Embryonic facial prominence (tissue), 1 donor: ENCODE measurements around the gene HOXC9.

Experiments
- DNase-seq: peaks from one replicate; pipeline ENCODE4 v3.0.0-alpha.2; 2016; ENCODE audit errors: extremely low spot score

Gene HOXC9

DNA sequence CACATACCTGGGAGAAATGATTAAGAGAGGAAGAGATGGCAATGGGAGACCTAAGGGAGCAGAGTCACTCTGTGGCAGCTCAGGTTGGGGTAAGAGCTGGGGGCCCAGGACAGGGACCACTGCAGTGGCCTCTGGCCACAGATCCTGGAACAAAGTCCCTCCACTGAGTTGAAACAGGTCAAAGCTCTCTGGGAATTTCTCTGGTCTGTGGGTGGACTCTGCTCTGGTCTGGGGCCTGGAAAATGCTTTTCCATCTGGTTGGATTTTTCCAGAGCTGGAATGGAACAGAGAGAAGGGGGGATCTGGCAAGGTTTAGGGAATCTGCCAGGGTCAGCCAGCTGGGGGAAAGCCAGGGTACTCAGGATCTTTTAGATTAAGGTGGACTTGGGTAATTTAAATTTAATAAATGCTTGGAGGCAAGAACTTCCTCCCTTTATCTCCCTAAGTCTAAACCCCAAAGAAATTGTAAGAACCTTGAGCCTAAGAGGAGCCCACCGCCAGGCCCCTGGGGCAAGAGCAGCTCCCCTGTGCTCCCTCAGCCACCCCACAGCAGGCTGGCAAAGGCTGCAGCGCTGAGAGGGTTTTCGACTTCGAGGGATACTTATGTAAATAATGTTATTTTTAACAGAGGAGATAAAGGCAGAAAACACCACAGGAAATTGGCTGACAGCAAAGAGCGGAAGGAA, 11.3 kb upstream of the HOXC9 start:
- no peak for DNase-seq

DNA sequence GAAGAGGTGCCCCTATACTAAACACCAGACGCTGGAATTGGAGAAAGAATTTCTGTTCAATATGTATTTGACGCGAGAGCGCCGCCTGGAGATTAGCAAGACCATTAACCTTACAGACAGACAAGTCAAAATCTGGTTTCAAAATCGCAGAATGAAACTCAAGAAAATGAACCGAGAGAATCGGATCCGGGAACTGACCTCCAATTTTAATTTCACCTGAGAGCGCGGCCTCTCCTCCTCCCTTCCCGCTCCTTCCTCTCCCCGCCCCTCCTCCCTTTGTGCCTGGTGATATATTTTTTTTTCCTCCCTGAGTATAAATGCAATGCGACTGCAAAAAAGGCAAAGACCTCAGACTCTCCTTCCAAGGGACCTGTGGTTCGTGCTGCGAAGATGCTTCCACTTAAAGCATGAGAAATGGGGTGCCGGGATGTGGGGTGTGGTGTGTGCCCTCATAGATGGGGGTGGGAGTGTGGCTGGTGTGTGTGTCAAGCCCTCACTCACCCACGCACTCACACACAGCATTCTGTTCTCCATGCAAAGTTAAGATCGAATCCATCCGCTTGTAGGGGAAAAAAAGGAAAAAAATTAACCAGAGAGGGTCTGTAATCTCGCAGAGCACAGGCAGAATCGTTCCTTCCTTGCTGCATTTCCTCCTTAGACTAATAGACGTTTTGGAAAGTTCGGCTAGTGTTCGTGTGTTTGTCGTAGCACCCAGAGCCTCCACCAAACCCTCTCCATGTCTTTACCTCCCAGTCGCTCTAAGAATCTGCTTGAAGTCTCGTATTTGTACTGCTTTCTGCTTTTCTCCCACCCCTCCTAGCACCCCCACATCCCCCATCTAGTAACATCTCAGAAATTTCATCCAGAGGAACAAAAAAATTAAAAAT, 10.5 kb upstream of the HOXC9 start:
- DNase-seq: no peak

DNA sequence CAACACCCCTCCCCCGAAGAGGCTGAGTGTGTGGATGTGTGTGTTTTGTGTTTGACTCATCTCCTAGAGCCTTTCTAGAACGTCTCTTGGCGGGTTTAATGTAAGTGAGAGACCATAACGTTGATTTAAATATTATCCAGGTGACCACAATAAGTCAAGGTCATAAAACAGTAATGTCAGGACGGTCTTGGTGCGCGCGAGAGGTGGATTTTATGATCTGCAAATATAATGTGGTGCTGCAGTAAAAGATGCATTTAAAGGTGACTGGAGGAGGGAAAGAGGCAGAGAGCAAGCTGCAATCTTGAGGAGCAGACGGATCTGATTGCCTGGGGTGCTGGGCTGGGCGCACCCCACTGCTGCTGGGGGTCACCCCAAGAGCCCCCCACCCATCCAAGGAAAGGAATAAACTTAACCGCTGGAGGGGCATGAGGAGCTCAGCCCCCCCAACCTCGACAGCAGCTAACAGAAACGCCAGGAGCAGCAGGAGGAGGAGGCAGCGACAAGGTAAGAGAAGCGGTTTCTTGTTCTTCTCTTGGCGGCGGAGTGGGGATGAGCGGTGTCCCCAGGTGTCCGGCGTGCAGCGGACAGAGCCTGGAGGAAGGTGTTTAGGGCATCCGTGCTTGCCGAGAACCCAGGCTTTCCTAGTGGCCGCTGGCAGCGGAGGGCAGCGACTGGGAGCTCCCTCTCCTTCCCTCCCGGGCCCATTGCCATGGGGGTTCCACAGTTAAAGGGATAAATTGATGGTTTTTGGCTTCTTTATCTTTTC, 9.5 kb upstream of the HOXC9 start:
- DNase-seq: no peak

DNA sequence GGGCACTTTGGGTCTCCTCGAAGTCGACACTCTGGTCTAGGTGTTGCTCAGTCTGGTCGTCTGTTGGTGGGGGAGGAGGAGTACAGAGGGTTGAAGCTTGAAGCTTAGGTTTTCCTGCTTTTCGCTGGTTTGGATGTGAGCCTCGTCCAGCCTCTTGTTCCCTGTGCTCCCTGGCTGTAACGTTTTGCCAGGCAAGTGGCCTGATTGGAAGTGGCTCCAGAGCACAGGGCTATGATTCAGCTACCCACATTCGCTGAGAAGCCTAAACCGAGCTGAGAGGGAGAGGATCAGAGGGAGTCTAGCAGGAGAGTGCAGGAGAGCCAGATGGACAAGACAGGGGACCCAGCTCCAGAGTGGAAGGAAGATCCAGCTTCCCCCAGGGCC, 8.9 kb upstream of the HOXC9 start:
- DNase-seq: no peak

DNA sequence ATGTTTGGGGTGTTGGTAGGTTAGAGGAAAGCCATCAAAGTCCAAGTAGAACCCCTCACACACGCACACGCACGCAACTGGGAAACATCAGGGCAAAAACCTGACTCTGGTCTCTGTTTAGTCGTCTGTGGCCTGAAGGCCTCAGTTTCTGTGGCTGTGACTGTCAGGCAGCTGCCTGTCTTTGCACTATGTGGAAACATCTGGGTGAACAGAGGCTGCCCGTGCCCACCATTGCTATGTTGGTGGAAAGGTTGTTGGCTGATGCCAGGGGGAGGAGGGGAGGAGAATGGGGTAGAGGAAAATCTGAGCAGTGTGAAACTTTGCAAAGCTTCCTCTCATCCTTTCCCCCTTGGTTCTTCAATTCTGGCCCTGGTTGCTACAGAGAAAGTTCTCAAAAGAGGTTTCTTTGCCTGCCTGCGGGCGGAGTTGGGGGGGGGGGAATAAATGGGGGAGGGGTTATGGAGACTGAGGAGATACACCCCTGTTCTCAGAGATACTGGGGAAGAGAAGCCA, 7.5 kb upstream of the HOXC9 start:
- DNase-seq: no peak

DNA sequence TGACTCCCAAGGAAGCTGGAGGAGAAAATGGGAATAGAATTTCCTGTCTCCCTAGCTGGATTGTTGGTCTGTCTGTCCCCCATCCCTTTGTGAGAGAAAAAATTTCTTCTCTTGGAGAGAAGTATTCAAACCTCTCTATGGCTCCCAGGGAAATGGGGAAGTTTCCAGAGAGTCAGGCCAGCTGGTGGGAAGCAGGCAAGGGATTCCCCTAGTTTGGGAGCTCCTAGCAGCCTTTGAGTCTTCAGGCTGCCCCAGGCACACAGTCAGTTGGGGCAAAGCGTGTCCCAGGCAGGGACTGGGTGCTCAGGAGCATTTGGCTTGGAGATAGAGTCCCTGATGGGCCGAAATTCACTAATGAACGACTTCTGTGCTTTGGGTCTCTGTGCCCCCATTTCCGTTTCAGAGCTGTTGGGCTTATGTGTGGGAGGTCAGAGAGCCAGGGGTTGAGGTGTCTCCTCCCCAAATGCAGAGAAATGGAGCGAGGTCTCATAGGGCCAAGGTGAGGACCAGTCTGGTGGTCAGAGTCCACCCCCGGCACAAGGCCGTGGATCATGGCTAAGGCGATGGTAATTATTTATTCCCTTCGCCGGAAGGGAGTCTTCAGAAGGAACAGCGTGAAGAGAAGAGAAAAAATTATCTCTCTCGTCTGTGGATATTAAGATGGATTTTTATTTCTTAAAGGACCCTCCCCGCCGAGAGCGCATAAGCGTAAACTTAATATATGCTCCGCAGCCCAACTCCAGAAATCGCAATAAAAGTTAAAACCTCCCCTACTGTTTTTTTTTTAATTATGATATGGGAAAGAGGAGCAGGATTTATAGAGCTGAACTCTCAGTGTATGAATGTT, 6.6 kb upstream of the HOXC9 start:
- no peak for DNase-seq

DNA sequence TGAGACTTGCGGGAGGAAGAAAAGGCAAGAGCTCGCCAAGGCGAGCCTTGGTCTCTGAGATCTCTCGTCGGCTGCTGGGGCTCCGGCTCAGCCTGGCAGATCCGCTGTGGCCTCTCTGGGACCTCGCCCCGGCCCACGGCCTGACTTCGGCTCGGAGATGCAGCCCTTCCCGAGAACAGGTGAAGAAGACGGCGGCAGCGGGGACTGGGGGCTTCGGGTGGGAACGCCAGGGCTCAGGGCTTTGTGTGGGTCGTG, 6.0 kb upstream of the HOXC9 start:
- no peak for DNase-seq

DNA sequence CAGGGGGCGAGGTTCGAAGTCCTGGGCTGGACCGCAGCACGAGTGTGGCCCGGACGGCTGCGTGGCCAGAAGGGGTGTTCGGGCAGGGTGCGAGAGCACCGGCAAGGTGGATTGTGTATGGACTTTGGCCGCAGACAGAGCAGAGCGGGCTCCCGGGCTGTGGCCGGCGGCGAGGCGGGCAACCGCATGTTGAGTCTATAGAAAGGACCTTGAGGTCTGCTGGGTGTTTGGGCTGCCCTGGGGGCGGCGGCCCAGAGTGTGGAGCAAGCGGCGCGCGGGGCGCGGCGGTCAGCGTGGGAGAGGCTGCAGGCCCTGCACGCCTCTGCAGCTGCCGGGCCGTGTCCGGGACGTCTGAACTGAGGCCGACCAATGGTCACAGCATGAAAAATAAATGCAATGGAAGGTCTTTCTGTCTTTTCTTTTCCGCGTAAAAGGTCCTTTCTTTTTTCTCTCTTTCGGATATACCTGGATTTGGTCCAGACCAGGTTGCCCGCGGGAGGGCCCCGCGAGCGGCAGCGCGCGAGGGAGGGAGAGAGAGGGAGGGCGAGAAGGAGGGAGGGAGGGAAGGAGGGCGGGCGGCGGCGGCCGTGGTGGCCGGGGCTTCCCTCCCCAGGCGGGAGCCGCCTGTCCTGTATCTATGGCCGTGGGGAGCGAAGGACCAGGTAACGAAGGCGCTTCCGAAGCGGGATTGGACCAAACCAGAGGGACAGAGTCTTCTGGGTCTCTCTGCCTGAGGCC, 5.5 kb upstream of the HOXC9 start:
- no peak for DNase-seq

DNA sequence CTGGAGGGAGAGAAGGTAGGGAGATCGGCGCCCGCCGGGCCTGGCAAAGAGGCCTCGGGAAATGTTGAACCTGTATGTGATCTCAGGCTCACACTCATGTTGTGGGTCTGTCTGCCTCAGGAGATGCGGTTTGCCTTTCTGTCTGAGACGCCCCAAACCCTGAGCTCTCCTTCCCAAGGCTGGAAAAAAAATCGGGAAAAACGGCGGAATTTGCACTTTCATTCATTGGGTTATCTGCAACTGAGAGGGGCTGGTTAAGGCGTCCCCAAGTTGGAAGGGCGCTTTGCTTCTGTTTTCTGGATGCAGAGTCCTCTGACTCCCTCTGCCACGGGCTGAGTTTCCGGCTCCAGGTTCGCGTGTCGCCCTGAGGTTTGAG, 5.0 kb upstream of the HOXC9 start:
- DNase-seq: no peak

DNA sequence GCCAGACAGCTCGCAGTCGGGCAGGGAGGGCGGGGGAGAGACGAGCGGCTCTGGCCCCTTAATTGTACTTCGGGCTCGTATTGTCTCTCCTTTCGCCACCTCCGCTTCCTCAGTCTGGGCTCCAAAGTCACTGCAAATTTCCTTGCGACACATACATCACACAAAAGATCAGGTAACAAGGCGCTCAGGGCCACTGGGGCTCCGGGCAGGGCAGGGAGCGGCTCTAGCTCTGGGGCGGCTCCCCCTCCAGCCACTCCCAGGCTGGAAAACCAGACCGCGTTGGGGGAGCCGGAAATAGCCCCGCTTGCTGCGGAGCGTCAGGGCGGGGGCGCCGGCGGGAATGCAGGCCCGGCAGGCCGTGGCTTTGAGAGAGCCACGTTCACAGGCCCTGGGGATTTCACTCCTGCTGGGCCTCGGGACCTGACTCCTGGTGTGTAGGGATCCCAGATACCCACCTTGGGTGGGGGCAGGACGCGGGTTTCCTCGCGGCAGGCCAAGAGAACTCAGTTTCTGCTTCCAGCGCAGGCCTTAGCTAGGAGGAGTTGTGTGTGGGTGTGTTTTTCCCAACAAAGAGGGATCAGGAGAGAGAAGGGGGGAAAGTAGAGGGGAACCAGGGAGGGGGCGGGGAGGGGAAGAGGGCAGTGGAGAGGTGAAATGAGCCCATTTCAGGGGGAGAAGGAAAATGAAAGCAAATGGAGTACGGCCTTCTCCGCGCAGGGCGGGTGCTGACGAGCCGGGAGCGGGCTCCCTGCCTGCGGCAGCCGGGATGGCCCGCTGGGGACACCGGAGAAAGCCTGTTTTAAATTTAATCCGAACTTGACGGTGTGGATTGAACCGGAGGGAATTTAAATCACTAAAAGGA, 4.4 kb upstream of the HOXC9 start:
- DNase-seq: no peak

DNA sequence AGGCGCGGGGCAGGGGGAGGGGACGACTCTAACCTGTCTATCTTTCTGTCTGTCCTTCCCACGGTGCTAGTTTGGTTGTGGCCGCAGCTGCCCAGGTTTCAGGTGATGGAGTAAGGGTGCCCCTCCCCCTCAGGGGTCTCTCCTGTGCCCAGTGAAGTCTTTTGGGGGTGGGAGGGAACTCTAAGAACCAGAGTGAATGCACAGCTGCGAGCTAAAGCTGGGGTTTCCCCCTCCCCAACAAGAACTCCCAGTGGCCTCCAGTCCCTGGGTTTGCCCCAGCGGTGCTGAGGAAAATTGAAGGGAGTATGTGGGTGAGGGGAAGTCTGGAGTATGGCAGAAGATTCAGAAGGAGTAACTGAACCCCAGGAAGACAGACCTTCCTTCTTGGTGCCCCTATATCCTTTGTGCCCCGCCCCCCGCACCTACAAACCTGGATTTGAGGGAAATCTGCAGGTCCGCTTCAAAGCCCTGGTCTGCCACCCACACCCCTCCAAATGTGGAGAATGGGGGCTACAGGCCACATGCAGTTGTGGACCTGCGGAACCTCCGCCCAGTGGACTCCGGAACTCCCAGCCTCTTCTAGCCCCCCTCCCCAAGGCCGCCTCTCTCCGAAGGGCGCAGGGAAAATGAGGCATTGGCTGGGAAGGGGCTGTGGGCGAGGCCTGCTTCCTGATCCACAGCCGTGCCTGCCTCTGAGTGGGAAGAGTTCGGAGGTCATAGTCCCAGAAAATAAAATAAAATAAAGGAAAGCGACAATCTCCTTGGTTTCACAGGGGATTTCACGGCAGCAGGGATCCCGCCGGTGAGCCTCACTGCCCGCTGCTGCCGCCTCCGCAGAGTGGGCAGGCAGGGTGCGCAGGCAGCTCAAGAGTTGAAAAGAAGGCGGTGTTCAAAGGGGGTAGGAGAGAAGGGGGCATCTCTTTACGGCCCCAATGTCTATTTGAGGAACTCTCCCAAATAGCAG, 3.4 kb upstream of the HOXC9 start:
- no peak for DNase-seq

DNA sequence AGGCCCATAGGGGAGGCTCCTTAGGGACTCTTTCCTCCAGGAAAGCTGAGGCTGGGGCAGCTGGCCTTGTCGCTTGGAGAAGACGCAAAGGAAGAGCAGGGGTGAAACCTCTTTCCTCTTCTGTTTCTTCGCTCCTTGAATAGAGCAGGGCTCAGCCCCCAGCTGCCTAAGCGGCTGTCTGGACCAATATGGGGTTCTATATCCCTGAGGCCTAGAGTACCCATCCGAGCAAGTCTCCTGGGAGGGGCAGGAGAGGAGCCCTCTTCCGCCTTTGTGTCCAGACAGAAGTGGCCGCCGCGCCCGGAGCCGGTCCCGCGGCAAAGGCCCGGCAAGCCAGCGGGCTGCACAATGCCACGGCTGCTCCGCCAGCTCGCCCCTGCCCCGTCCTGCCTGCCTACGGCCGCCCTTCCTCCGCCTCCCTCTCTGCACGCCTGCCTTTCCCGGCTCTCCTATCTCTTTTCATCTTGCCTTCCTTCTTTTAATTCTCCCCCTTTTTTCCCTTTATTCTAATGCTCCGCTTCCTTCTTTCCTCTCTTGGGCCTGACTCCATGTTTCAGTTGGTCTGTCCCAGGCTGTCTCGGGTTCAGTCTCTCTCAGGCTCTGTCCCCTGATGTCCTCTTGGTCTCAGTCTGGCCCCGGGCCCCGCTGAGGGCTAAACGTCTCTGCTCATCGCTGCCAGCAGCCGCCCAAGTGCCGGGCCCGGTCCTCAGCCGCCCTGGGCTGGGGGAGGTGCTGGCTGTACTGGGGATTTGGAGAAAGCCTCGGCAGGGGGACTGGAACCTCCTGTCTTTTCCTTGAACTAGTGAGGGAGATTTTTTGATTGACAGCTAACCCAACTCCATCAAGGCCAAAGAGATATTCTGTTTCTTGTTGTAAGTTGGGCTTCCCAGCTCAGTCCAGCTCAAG, 2.5 kb upstream of the HOXC9 start:
- DNase-seq: no peak

DNA sequence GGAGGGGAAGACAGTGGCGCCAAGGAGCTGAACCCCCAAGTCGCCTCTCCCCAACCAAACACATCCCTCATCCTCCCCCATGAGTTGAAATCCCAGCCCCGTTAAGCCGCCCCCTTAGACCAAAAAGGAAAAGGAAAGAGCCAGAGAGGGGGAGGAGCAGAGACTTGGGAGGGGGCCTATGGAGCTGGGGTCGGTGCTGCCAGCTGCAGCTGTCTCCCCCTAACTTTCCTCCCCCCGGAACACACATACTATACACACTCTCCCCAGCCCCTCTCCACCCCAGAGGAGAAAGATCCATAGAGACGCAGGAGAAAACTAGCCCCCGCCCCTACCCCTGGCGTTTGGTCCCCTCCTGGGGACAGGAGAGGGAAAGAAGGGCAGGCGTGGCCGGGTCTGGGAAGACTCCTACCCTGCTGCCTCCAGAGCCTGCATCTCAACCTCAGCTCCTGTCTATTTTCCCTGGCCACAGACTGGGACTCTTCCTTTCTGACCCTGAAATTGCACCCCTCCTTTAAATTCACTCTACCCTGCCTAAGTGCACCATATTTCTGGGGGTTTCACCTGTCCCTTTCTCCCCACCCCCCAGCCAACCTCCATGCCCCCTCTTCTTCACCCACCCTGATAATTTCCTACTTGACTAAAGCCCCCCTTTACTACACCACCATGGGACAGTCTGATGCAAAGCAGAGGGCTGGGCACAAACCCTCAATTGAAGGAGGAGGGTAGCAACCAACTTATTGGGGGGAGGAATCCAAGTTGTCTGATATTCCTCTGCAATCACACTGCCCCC, 1.7 kb upstream of the HOXC9 start:
- no peak for DNase-seq

DNA sequence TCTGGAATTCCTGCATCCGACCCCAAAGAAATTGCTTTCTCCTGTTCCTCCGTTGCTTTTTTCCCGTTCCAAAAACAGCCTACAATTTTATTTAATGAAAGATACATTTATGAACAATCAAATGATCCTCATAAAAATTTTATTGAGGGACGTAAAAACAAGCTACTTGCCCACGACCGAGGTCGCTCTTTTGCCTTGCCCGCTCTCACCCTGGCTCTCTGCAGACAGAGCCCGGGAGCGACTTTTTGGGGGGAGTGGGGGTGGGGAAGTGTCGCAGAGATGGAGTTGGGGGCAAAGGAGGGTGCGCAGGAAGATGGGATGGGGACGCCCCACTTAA, 1.1 kb upstream of the HOXC9 start:
- no peak for DNase-seq

DNA sequence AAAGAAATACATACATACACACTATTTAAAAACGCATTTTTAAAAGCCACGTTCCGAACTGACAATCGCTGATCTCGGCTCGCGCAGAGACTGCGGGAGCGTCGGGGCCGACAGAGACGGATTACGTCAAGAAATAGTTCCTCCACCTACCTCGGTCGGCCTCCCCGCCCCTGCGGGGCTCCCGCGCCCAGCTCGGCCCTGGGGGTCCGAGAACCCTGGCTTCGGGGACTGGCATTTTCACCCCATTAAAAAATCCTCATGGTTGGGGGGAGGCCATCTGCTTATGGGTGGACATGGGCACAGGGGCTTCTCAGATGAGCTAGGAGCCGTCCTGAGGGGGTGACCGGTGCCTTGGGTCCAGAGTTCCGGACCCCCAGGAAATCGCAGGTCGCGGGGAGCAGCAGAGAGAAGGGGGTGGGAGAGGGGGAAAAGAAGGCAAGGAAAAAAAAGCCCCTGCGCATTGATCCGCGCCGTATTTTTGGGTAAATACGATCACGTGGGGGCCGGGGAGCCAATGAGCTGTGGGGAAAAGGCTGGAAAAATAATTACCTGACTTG, 324 bp upstream of the HOXC9 start:
- DNase-seq: no peak

DNA sequence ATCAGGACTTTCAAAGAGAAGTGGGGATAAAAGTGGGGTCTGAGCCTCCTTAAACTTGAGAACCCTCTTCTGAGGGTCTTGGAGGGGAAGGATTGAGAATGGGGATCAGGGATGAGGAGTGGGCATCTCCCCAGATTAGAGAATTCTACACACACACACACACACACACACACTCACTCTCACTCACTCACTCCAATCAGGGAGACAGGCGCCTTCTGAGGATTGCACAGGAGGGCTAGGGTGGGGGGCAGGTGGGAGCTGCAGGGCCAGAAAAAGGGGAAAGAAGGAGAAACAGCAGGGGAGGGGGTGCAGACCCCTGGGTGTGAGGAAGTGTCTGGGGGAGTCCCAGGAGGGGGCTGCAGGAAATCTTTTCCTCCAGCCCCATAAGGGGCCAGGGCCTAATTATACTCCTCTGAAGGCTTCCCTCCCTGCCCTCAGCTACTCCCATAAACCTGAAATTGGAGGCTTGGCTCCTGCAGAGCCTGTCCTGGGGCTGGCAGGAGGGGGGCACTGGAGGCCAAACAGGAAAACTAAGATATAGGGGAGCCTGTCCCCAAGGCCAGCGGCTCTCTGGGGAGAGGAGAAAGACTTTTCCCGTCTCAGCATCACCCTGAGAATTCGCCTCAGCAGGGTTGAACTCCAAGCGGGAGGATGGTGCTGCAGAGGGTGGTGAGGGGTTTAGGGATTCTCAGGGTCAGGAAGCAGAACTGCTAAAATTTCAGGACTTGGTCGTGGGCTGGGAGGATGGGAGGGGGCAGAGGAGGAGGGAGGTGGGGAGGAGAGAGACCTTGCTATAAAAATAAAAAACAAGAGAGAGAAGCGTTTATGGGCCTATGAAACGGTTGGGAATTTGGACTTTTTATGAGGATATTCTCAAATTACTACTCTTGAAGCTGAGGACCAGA, 1.6 kb downstream of the HOXC9 start:
- no peak for DNase-seq
